Muscle layer of colon (tissue), 2 donors: ENCODE results near the gene FGFR1OP2.

Source experiments
- H3K27ac ChIP-seq: one replicate; pipeline ENCODE4 v1.7.0; 2013; ENCODE audit warnings: low read depth, mild to moderate bottlenecking, low read length, moderate library complexity
- H3K27me3 ChIP-seq, 2 donors: one replicate each; pipeline ENCODE4 v1.7.0; 2013; ENCODE audit warnings: low read length in 2 of 2, mild to moderate bottlenecking in 2 of 2; ENCODE audit not compliant: insufficient read depth in 2 of 2, control insufficient read depth in 1 of 2
- H3K36me3 ChIP-seq: one replicate; pipeline ENCODE4 v1.7.0; 2013; ENCODE audit warnings: mild to moderate bottlenecking, low read length; ENCODE audit not compliant: insufficient read depth
- H3K4me1 ChIP-seq: one replicate; pipeline ENCODE4 v1.7.0; 2013; ENCODE audit warnings: mild to moderate bottlenecking, low read length; ENCODE audit not compliant: insufficient read depth
- H3K4me3 ChIP-seq, 2 donors: one replicate each; pipeline ENCODE4 v1.7.0; 2013; ENCODE audit warnings: low read length in 2 of 2, low read depth in 1 of 2, mild to moderate bottlenecking in 1 of 2, moderate library complexity in 1 of 2
- H3K9ac ChIP-seq: one replicate; pipeline ENCODE4 v1.7.0; 2013; ENCODE audit warnings: low read length
- H3K9me3 ChIP-seq: one replicate; pipeline ENCODE4 v1.7.0; 2013; ENCODE audit warnings: mild to moderate bottlenecking, low read length
- donor health status: abdominal sarcoma.
- donor health status: Adenocarcinoma of cecum.

FGFR1OP2 gene

GRCh38 chr12:26987634-26988424 lies 49.6 kb downstream of the FGFR1OP2 start:
- Histone ChIP-seq H3K27ac (no peak overlapping the region), H3K4me1 (no peaks in the 10 kb centered on the region), H3K9me3 (no peaks in the 10 kb centered on the region), H3K36me3 (peaks cover 11% of the 10 kb centered on the region), H3K4me3 (no peak overlapping the region), H3K27me3 (no peaks in the 10 kb centered on the region), H3K9ac (no peak overlapping the region)

GRCh38 chr12:26988703-26989102 lies 50.4 kb downstream of the FGFR1OP2 start:
- H3K9ac ChIP-seq: no peak overlapping the region
- H3K4me1 ChIP-seq: no peaks in the 10 kb centered on the region
- no peaks in the 10 kb centered on the region for H3K27me3 ChIP-seq
- peaks cover 9% of the 10 kb centered on the region for H3K36me3 ChIP-seq
- H3K4me3 ChIP-seq: no peak overlapping the region
- no peak overlapping the region for H3K27ac ChIP-seq
- H3K9me3 ChIP-seq: no peaks in the 10 kb centered on the region

GRCh38 chr12:26989873-26990272 lies 51.6 kb downstream of the FGFR1OP2 start:
- Histone ChIP-seq H3K9ac (no peak overlapping the region), H3K27ac (no peak overlapping the region), H3K36me3 (peaks cover 17% of the 10 kb centered on the region), H3K9me3 (no peaks in the 10 kb centered on the region), H3K4me1 (no peaks in the 10 kb centered on the region), H3K27me3 (no peaks in the 10 kb centered on the region), H3K4me3 (no peak overlapping the region)

DNA sequence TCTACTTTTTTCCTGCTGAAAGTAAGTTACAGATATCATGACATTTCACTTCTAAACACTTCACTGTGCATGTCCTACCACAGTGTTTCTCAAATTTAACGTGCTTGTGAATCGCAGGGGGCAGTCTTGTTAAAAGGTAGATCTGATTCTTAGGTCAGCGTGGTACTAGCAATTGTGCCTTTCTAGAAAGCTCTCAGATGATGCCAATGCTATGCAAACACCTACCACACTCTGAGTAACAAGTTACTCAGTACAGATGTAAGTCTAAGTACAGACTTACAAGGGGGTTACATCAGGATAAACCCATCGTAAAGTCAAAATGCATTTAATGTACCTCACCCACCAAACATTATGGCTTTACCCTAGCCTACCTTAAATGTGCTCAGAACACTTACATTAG lies 53.6 kb downstream of the FGFR1OP2 start:
- H3K36me3 ChIP-seq: peaks cover 26% of the 10 kb centered on the region
- no peaks in the 10 kb centered on the region for H3K9me3 ChIP-seq

GRCh38 chr12:26994109-26994508 lies 55.8 kb downstream of the FGFR1OP2 start:
- Histone ChIP-seq H3K9me3 (no peaks in the 10 kb centered on the region), H3K36me3 (peaks cover 26% of the 10 kb centered on the region), H3K27me3 (no peaks in the 10 kb centered on the region), H3K27ac (no peak overlapping the region), H3K9ac (no peak overlapping the region), H3K4me1 (no peaks in the 10 kb centered on the region), H3K4me3 (no peak overlapping the region)

More for the DNA sequence above, 53.6 kb downstream of the FGFR1OP2 start:
- H3K27ac ChIP-seq: no peak overlapping the region
- no peaks in the 10 kb centered on the region for H3K27me3 ChIP-seq
- no peaks in the 10 kb centered on the region for H3K4me1 ChIP-seq
- no peak overlapping the region for H3K9ac ChIP-seq
- no peak overlapping the region for H3K4me3 ChIP-seq

DNA sequence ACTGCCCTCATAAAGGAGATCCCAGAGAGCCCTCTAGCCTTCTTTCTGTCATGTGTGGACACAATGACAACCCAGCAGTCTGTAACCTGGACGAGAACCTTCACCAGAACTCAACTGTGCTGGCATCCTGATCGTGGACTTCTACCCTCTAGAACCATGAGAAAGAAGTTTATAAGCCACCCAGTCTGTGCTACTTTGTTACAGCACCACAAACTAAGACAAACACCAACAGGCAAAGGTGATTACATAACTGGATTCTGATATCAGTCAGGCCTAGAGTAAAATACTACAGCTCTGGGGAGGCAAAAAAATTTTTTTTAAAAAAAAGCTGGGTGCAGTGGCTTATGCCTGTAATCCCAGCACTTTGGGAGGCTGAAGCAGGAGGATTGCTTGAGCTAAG lies 57.4 kb downstream of the FGFR1OP2 start:
- H3K27ac ChIP-seq: no peak overlapping the region
- H3K27me3 ChIP-seq: no peaks in the 10 kb centered on the region
- no peaks in the 10 kb centered on the region for H3K9me3 ChIP-seq
- H3K36me3 ChIP-seq: peaks cover 17% of the 10 kb centered on the region
- H3K9ac ChIP-seq: no peak overlapping the region
- no peaks in the 10 kb centered on the region for H3K4me1 ChIP-seq
- no peak overlapping the region for H3K4me3 ChIP-seq

DNA sequence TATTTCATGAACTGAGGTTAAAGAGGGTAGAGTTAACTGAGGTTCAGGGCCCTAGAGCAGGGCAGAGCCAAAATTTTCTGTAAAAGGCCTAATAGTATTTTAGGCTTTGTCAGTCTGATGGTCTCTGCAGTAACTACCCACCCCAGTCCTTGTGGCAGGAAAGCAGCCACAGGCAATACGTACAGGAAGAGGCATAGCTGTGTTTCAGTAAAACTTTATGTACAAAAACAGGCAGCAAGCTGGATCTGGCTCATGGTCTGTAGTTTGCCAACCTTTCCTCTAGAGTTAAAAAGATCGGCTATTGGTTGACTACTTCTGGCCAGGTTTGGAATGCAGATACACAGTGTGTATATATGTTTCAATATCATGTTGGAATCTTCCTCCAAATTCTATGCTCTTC lies 58.7 kb downstream of the FGFR1OP2 start:
- H3K36me3 ChIP-seq: peaks cover 17% of the 10 kb centered on the region

GRCh38 chr12:27000961-27001360 lies 62.7 kb downstream of the FGFR1OP2 start:
- no peak overlapping the region for H3K4me3 ChIP-seq
- H3K4me1 ChIP-seq: no peaks in the 10 kb centered on the region
- H3K27me3 ChIP-seq: no peaks in the 10 kb centered on the region
- no peak overlapping the region for H3K9ac ChIP-seq
- H3K9me3 ChIP-seq: no peaks in the 10 kb centered on the region
- H3K27ac ChIP-seq: no peak overlapping the region
- H3K36me3 ChIP-seq: no peaks in the 10 kb centered on the region

More for the DNA sequence above, 58.7 kb downstream of the FGFR1OP2 start:
- Histone ChIP-seq H3K27me3 (no peaks in the 10 kb centered on the region), H3K4me3 (no peak overlapping the region), H3K4me1 (no peaks in the 10 kb centered on the region), H3K9me3 (no peaks in the 10 kb centered on the region), H3K27ac (no peak overlapping the region), H3K9ac (no peak overlapping the region)

- Histone ChIP-seq H3K27ac (no peak overlapping the region), H3K27me3 (no peaks in the 10 kb centered on the region), H3K4me3 (no peak overlapping the region), H3K9me3 (no peaks in the 10 kb centered on the region), H3K4me1 (no peaks in the 10 kb centered on the region), H3K9ac (no peak overlapping the region), H3K36me3 (no peaks in the 10 kb centered on the region)
These were observed 63.4 kb downstream of the FGFR1OP2 start for GRCh38 chr12:27001663-27002062.

DNA sequence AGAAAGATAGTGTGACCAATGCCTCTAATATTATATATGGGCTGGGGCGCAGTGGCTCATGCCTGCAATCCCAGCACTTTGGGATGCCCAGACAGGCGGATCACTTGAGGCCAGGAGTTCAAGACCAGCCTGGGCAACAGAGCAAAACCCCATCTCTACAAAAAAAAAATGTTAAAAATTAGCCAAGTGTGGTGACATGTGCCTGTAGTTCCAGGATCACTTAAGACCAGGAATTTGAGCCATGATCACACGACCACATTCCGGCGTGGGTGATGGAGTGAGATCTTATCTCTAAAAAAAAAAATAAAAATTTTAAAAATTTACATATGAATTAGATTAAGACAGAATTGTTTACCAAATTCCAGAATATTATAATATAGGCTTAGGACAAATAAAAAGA lies 63.9 kb downstream of the FGFR1OP2 start:
- Histone ChIP-seq H3K4me1 (no peaks in the 10 kb centered on the region), H3K4me3 (no peak overlapping the region), H3K36me3 (no peaks in the 10 kb centered on the region), H3K27ac (no peak overlapping the region), H3K27me3 (no peaks in the 10 kb centered on the region), H3K9me3 (no peaks in the 10 kb centered on the region), H3K9ac (no peak overlapping the region)

DNA sequence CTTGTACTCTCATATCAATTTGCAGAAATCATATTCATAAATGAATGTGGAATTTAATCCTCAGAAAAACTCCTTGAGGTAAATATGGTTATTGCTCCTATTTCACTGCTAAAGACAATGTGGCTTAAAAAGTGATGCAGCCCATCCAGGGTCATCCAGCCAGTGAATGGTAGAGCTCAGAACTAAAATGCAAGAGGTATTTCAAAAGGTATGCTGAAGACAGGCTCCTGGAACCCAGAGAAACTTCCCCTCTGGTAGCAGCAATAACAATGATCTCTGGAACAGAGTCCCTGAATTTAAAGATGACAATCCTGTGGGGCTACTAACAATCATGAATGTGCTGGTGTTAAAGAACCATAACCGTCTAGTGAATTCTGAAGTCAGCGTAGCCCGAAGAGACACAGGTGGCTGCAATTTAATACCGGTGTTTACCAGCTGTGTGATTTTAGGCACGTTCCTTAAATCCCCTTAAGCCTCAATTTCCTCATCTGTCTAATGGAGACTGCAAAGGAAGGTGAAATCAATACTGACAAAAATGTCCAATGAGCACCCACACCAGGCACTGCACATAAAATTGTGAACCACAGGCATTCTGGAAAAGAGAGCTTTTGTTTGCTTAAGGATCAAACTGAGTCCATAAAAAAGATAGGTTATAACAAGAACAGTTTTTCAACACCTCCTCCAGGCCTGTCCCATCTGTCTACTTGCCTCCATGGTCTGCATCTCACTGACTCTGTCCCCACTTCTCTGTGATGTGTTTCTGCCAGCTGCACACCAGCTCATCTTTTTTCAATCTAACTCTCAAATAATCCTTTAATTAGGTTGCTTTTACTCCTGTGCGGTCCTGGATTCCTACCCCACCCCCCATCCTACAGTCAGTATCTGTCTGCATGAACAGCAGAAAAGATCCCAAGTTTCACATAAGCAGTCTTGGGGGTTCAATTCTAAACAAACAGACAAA lies 65.4 kb downstream of the FGFR1OP2 start:
- H3K27me3 ChIP-seq: no peaks in the 10 kb centered on the region
- no peaks in the 10 kb centered on the region for H3K36me3 ChIP-seq
- H3K9ac ChIP-seq: no peak overlapping the region
- H3K4me3 ChIP-seq: no peak overlapping the region
- H3K9me3 ChIP-seq: no peaks in the 10 kb centered on the region
- no peaks in the 10 kb centered on the region for H3K4me1 ChIP-seq
- no peak overlapping the region for H3K27ac ChIP-seq
